GM23338 (cell line): ENCODE data around the gene CCDC157. TPM values are rescaled to one million over a fixed set of nuclear protein-coding genes. Genes with fewer than 3 reads are reported as not detected.

ENCODE experiments used
- ATAC-seq: fragments of 200-7000 bp; cut with Tn5 transposase; 3 replicates; pipeline ENCODE4 v1.9.1; 2020
- DNase-seq: peaks from one replicate; pipeline ENCODE4 v3.0.0-alpha.2; 2015; ENCODE audit warnings: low spot score
- H2AFZ ChIP-seq: fragments of 200-600 bp; sonication (generic); 2 replicates; pipeline ENCODE4 v1.8.0; 2016; ENCODE audit warnings: antibody characterized with exemption, mild to moderate bottlenecking, moderate library complexity
- H3F3A ChIP-seq: fragments of 200-600 bp; sonication (generic); replicated peaks from 2 replicates; pipeline ENCODE4 v1.8.0; 2017; ENCODE audit warnings: antibody characterized with exemption, mixed run types, low read depth
- H3K27ac ChIP-seq: fragments of 200-600 bp; sonication (generic); 2 replicates; pipeline ENCODE4 v1.6.1; 2016; ENCODE audit warnings: low read depth
- H3K27me3 ChIP-seq: fragments of 200-600 bp; sonication (generic); 2 replicates; pipeline ENCODE4 v1.8.0; 2016; ENCODE audit warnings: mild to moderate bottlenecking, mixed run types, moderate library complexity; ENCODE audit not compliant: insufficient read depth
- H3K36me3 ChIP-seq: fragments of 200-600 bp; sonication (generic); 2 replicates; pipeline ENCODE4 v1.8.0; 2016; ENCODE audit warnings: mild to moderate bottlenecking; ENCODE audit not compliant: insufficient read depth
- H3K4me1 ChIP-seq: fragments of 200-600 bp; sonication (generic); 2 replicates; pipeline ENCODE4 v1.8.0; 2016; ENCODE audit warnings: mild to moderate bottlenecking, moderate library complexity; ENCODE audit not compliant: insufficient read depth
- H3K4me2 ChIP-seq: fragments of 200-600 bp; sonication (generic); 2 replicates; pipeline ENCODE4 v1.7.1; 2017; ENCODE audit warnings: mixed run types
- H3K4me3 ChIP-seq: fragments of 200-600 bp; sonication (generic); 2 replicates; pipeline ENCODE4 v1.6.1; 2016; ENCODE audit warnings: mixed run types
- H3K79me2 ChIP-seq: fragments of 200-600 bp; sonication (generic); replicated peaks from 2 replicates; pipeline ENCODE4 v1.8.0; 2017; ENCODE audit warnings: mild to moderate bottlenecking; ENCODE audit not compliant: insufficient read depth
- H3K9me2 ChIP-seq: fragments of 200-600 bp; sonication (generic); 2 replicates; pipeline ENCODE4 v1.8.0; 2017; ENCODE audit not compliant: insufficient read depth
- H4K20me1 ChIP-seq: fragments of 200-600 bp; sonication (generic); replicated peaks from 2 replicates; pipeline ENCODE4 v1.8.0; 2017; ENCODE audit warnings: mild to moderate bottlenecking; ENCODE audit not compliant: insufficient read depth
- H3K27ac Mint-ChIP-seq: 2 replicates; pipeline ENCODE4 v1.8.0; 2020; ENCODE audit warnings: inconsistent platforms, mild to moderate bottlenecking, moderate library complexity, mixed read lengths
- H3K27me3 Mint-ChIP-seq: 3 replicates; pipeline ENCODE4 v1.8.0; 2022; ENCODE audit warnings: low read depth, mild to moderate bottlenecking, moderate library complexity, mixed read lengths, inconsistent platforms; ENCODE audit not compliant: insufficient read depth, poor library complexity
- H3K36me3 Mint-ChIP-seq: 3 replicates; pipeline ENCODE4 v1.8.0; 2021; ENCODE audit warnings: low read depth, mild to moderate bottlenecking, inconsistent platforms, moderate library complexity, mixed read lengths
- H3K4me1 Mint-ChIP-seq: 3 replicates; pipeline ENCODE4 v1.8.0; 2020; ENCODE audit warnings: mild to moderate bottlenecking, inconsistent platforms, mixed read lengths
- H3K4me3 Mint-ChIP-seq: 3 replicates; pipeline ENCODE4 v1.8.0; 2021; ENCODE audit warnings: moderate library complexity, mild to moderate bottlenecking, inconsistent platforms, mixed read lengths
- H3K9me3 Mint-ChIP-seq: 3 replicates; pipeline ENCODE4 v1.8.0; 2020; ENCODE audit warnings: moderate library complexity, mild to moderate bottlenecking, inconsistent platforms, mixed read lengths
- CREB1 ChIP-seq: fragments of 250-450 bp; sonication (Bioruptor Pico); IDR thresholded peaks from 2 replicates; pipeline ENCODE4 v1.5.0; 2020; ENCODE audit warnings: low read depth, mild to moderate bottlenecking, moderate library complexity
- CTCF ChIP-seq, 2 experiments: fragments of 200-600 bp in 1 of 2; sonication (generic) in 1 of 2; conservative IDR thresholded peaks; 2 replicates each; pipeline versions ENCODE4 v1.5.1 to v1.6.1; 2016 to 2017; ENCODE audit warnings: antibody characterized with exemption in 2 of 2, low read depth in 2 of 2, mild to moderate bottlenecking in 2 of 2, moderate library complexity in 1 of 2
- ETS1 ChIP-seq: IDR thresholded peaks from 2 replicates; pipeline ENCODE4 v1.6.1; 2016; ENCODE audit warnings: antibody characterized with exemption
- EZH2 ChIP-seq: fragments of 200-600 bp; sonication (generic); IDR thresholded peaks from one replicate; pipeline ENCODE4 v1.8.0; 2017; ENCODE audit warnings: antibody characterized with exemption, mild to moderate bottlenecking, low read depth; ENCODE audit not compliant: unreplicated experiment
- EZH2phosphoT487 ChIP-seq: fragments of 200-600 bp; sonication (generic); IDR thresholded peaks from one replicate; pipeline ENCODE4 v1.8.1; 2018; ENCODE audit warnings: antibody characterized with exemption; ENCODE audit not compliant: unreplicated experiment
- JUNB ChIP-seq: IDR thresholded peaks from one replicate; pipeline ENCODE4 v1.6.1; 2016; ENCODE audit warnings: antibody characterized with exemption; ENCODE audit not compliant: unreplicated experiment
- NANOG ChIP-seq: IDR thresholded peaks from 2 replicates; pipeline ENCODE4 v1.6.1; 2016; ENCODE audit warnings: antibody characterized with exemption, borderline replicate concordance
- POLR2AphosphoS5 ChIP-seq: IDR thresholded peaks from 2 replicates; pipeline ENCODE4 v1.6.1; 2016; ENCODE audit warnings: antibody characterized with exemption, low read depth
- REST ChIP-seq: IDR thresholded peaks from one replicate; pipeline ENCODE4 v1.6.1; 2018; ENCODE audit warnings: antibody characterized with exemption; ENCODE audit not compliant: unreplicated experiment
- STAT1 ChIP-seq: IDR thresholded peaks from one replicate; pipeline ENCODE4 v1.6.1; 2016; ENCODE audit warnings: antibody characterized with exemption; ENCODE audit not compliant: unreplicated experiment
- ZNF114 ChIP-seq: fragments of 250-450 bp; sonication (Bioruptor Pico); IDR thresholded peaks from 2 replicates; pipeline ENCODE4 v1.5.0; 2020; ENCODE audit warnings: mild to moderate bottlenecking, moderate library complexity
- ZNF331 ChIP-seq: fragments of 250-450 bp; sonication (Bioruptor Pico); IDR thresholded peaks from 2 replicates; pipeline ENCODE4 v1.5.0; 2020; ENCODE audit warnings: low read depth, mild to moderate bottlenecking, moderate library complexity
- ZNF462 ChIP-seq: fragments of 250-450 bp; sonication (Bioruptor Pico); IDR thresholded peaks from 2 replicates; pipeline ENCODE4 v1.5.0; 2020; ENCODE audit warnings: mild to moderate bottlenecking, moderate library complexity
- polyA plus RNA-seq: library from polyadenylated mRNA; unstranded; fragments of >200 nt; fragmentation: Nextera tagmentation; extraction: Ambion mirVana; gene quantifications from 2 replicates; pipeline ENCODE4 v1.2.1, GENCODE V29; 2016
- total RNA-seq: library from RNA; depleted of rRNA; stranded (reverse); fragments of >200 nt; shearing (Covaris generic); gene quantifications from 2 replicates; pipeline ENCODE4 v1.2.3, GENCODE V29; 2014

CCDC157 gene
- total and polyA plus RNA-seq, 2 experiments from 2014 or later: 3.8 to 7.9 TPM

GRCh38 chr22:30344447-30345200 lies 12.2 kb upstream of the CCDC157 start:
- no peaks in the 10 kb centered on the region; the same call in 2 of the 3 replicates for H3K9me3 Mint-ChIP-seq
- H3K4me3 ChIP-seq: no peak overlapping the region
- H3K4me2 ChIP-seq: no peak overlapping the region
- no peaks in the 10 kb centered on the region for H3K9me2 ChIP-seq
- peaks cover 20% of the 10 kb centered on the region for H4K20me1 ChIP-seq
- 0 out of 2 replicates have a peak, but pooled peaks cover 5% of the 10 kb centered on the region for H3F3A ChIP-seq
- peaks cover 4% of the 10 kb centered on the region for H3K27me3 Mint-ChIP-seq
- peaks cover 87% of the 10 kb centered on the region for H3K36me3 Mint-ChIP-seq
- H3K27ac ChIP-seq: no peak overlapping the region
- TF ChIP-seq ZNF114 (no peak), REST (no peak), EZH2 (no peak), JUNB (no peak), CREB1 (no peak), NANOG (no peak), ZNF331 (no peak), STAT1 (no peak), EZH2phosphoT487 (no peak), CTCF (conservative IDR thresholded peaks at IDR 0.05; ENCODE audit: low read depth in 2 of 2) (no peak), POLR2AphosphoS5 (no peak), ZNF462 (CRISPR knock-in tag) (no peak), ETS1 (no peak)
- no peaks in the 10 kb centered on the region for H3K4me1 Mint-ChIP-seq
- no peaks in the 10 kb centered on the region for H3K27me3 ChIP-seq
- ATAC-seq (no peak), DNase-seq (no peak)
- H3K27ac Mint-ChIP-seq: no peak overlapping the region
- H2AFZ ChIP-seq: no peak overlapping the region
- H3K4me3 Mint-ChIP-seq: no peak overlapping the region
- peaks cover 25% of the 10 kb centered on the region for H3K79me2 ChIP-seq
- no peaks in the 10 kb centered on the region for H3K4me1 ChIP-seq
- peaks cover 75% of the 10 kb centered on the region for H3K36me3 ChIP-seq
